ENCODE data around the gene UTF1.

UTF1 gene

GRCh38 chr10:133276435-133277201 is 46.6 kb downstream of the UTF1 start, which contains the start of gene ADAM8:
ADAM8 (minus strand) TSS chr10:133276868; CDS start chr10:133276817, 51 bp downstream.
- H3K27me3 ChIP-seq, result no peaks in the 10 kb centered on the region
- H3K4me3 ChIP-seq (ENCODE audit: low read depth in 1 of 2, low read length in 1 of 2), result peak within 1 kb of the TSS; percentile 96 to 100
- peak within 1 kb of the TSS; percentile 100 for H3K27ac ChIP-seq
- H3K36me3 ChIP-seq, result peaks cover 45% of the 10 kb centered on the region
- TF ChIP-seq, protein P1, sequence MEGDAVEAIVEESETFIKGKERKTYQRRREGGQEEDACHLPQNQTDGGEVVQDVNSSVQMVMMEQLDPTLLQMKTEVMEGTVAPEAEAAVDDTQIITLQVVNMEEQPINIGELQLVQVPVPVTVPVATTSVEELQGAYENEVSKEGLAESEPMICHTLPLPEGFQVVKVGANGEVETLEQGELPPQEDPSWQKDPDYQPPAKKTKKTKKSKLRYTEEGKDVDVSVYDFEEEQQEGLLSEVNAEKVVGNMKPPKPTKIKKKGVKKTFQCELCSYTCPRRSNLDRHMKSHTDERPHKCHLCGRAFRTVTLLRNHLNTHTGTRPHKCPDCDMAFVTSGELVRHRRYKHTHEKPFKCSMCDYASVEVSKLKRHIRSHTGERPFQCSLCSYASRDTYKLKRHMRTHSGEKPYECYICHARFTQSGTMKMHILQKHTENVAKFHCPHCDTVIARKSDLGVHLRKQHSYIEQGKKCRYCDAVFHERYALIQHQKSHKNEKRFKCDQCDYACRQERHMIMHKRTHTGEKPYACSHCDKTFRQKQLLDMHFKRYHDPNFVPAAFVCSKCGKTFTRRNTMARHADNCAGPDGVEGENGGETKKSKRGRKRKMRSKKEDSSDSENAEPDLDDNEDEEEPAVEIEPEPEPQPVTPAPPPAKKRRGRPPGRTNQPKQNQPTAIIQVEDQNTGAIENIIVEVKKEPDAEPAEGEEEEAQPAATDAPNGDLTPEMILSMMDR (IDR thresholded peaks at IDR 0.05), result peak; percentile 5
- H3K9me3 ChIP-seq, result no peaks in the 10 kb centered on the region
- peaks cover 62 to 63% of the 10 kb centered on the region in 2 experiments for H3K4me1 ChIP-seq (ENCODE audit: control insufficient read depth in 1 of 2, insufficient read depth in 1 of 2, low read depth in 1 of 2, low read length in 1 of 2)

GRCh38 chr10:133277277-133277992 is 47.4 kb downstream of the UTF1 start:
- TF ChIP-seq, protein P1 (IDR thresholded peaks at IDR 0.05), result peak; percentile 5
- H3K4me3 ChIP-seq (ENCODE audit: low read depth in 1 of 2, low read length in 1 of 2), result peak overlapping the region; percentile 96 to 100
- peaks cover 45% of the 10 kb centered on the region for H3K36me3 ChIP-seq
- peaks cover 61 to 63% of the 10 kb centered on the region in 2 experiments for H3K4me1 ChIP-seq (ENCODE audit: control insufficient read depth in 1 of 2, insufficient read depth in 1 of 2, low read depth in 1 of 2, low read length in 1 of 2)
- no peaks in the 10 kb centered on the region for H3K27me3 ChIP-seq
- no peaks in the 10 kb centered on the region for H3K9me3 ChIP-seq
- H3K27ac ChIP-seq, result peak overlapping the region; percentile 100

- Histone ChIP-seq H3K36me3 (peaks cover 45% of the 10 kb centered on the region), H3K9me3 (no peaks in the 10 kb centered on the region), H3K4me1 (ENCODE audit: control insufficient read depth in 1 of 2, insufficient read depth in 1 of 2, low read depth in 1 of 2, low read length in 1 of 2) (peaks cover 54 to 63% of the 10 kb centered on the region in 2 experiments), H3K27me3 (no peaks in the 10 kb centered on the region), H3K4me3 (ENCODE audit: low read depth in 1 of 2, low read length in 1 of 2) (peak overlapping the region; percentile 96 to 100), H3K27ac (peak overlapping the region; percentile 100)
- TF ChIP-seq, protein P1 (IDR thresholded peaks at IDR 0.05), result no peak
Observed at GRCh38 chr10:133277993-133278576, 48.1 kb downstream of the UTF1 start.

DNA sequence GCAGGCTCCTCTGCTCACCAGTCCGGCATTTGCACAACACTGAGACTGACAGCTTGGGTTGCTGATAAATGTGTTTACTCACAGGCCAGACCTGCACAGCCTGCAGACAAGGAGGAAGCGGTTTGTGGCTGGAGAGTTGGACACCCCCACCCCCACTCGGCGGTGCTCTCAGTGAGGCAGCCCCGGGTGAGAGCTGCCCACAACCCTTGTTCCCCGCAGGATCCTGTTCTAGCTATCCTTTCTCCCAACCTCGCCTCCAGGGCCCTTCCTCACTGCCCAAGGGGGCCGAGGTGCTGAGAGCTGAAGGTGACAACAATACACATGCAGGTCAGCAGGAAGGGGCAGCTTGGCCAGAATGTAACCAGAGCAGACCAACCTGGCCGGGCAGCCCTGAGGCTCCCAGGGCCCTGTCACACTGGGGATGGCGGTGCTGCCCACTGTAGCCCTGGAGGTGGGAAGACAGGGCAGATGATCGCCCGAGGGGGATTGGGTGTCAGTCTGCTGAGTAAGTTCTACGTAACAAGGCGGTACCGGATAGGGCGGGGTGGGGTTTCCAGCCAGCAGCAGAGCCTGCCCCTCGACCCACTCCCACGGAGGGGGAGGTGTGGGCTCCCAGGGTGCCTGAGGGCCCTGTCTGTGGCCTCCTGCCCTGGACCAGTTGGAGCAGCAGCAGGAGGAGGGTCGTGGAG is 48.7 kb downstream of the UTF1 start:
- peak overlapping the region; percentile 96 to 100 for H3K4me3 ChIP-seq (ENCODE audit: low read depth in 1 of 2, low read length in 1 of 2)
- H3K4me1 ChIP-seq (ENCODE audit: control insufficient read depth in 1 of 2, insufficient read depth in 1 of 2, low read depth in 1 of 2, low read length in 1 of 2), result peaks cover 48 to 59% of the 10 kb centered on the region in 2 experiments
- peaks cover 45% of the 10 kb centered on the region for H3K36me3 ChIP-seq
- H3K9me3 ChIP-seq, result no peaks in the 10 kb centered on the region
- H3K27ac ChIP-seq, result peak overlapping the region; percentile 100
- no peaks in the 10 kb centered on the region for H3K27me3 ChIP-seq
- TF ChIP-seq, protein P1 (IDR thresholded peaks at IDR 0.05), result peak; percentile 60

All from neutrophil (primary cell).